C4-2B (cell line): ENCODE data around the gene DAG1.

ENCODE experiments used
- CTCF ChIP-seq: fragments of 450-650 bp; conservative IDR thresholded peaks from 2 replicates; pipeline ENCODE4 v1.5.1; 2017; ENCODE audit warnings: mild to moderate bottlenecking
- ZFX ChIP-seq: fragments of 450-650 bp; IDR thresholded peaks from 2 replicates; pipeline ENCODE4 v1.6.1; 2017

GRCh38 chr3:49570028-49570654 is 100.1 kb downstream of the DAG1 start:
- TF ChIP-seq ZFX = no peak
- TF ChIP-seq CTCF = no peak
